Measurements from ENCODE around the gene SALL4.
"Not testable (repeated sequence)": the region's sequence is repeated elsewhere in the genome, so short reads cannot be mapped to it uniquely, and the experiment has no call there.

- TF ChIP-seq CTCF (IDR thresholded peaks at IDR 0.05; ENCODE audit: extremely low read depth in 1 of 2, insufficient read depth in 1 of 2, low read depth in 1 of 2, low read length in 2 of 2); EZH2 (IDR thresholded peaks at IDR 0.05; ENCODE audit: borderline replicate concordance, low read depth, low read length, severe bottlenecking); POLR2AphosphoS5 (IDR thresholded peaks at IDR 0.05; ENCODE audit: insufficient read depth, low read depth, low read length): not testable (repeated sequence)
Observed at GRCh38 chr20:51753220-51753619, 49.1 kb downstream of the SALL4 start.

Measured in endothelial cell of umbilical vein (primary cell).